ENCODE measurements around the gene TTPAL. TPM values are rescaled to one million over a fixed set of nuclear protein-coding genes. Genes with fewer than 3 reads are reported as not detected.

TTPAL gene
- total RNA-seq, 1 experiment from 2014 or later = 35.4 TPM

DNA sequence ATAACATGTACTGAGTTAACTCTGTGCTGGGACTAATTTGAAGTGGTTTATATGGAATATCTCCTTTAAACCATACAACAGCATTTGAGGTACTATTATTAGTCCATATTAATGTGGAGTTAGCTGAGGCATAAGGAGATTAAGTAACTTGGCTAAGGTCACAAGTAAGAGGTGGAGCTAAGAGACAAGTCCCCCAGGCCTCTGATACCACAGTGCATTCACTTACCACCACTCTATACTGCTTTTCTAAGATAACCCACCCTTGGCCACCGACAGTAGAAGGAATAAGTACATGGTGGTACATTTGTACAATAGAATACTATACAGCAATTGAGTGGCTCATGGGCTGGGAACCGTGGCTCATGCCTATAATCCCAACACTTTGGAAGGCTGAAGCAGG, 16.4 kb upstream of the TTPAL start:
- ChIA-PET CTCF (interaction anchor here (0.7 to 8.4 kb wide), 16 partner anchors 9 to 243 kb away, joined by 3 to 143 read pairs (median 6); partner anchors contain the start of gene TTPAL), POLR2A (interaction anchor here (0.9 to 3.3 kb wide), 6 partner anchors 9 to 70 kb away, joined by 3 to 17 read pairs (median 6); no protein-coding TSS in a partner anchor)
- DNase-seq (ENCODE audit: unreplicated experiment) = no peak
- TF ChIP-seq, protein P1, sequence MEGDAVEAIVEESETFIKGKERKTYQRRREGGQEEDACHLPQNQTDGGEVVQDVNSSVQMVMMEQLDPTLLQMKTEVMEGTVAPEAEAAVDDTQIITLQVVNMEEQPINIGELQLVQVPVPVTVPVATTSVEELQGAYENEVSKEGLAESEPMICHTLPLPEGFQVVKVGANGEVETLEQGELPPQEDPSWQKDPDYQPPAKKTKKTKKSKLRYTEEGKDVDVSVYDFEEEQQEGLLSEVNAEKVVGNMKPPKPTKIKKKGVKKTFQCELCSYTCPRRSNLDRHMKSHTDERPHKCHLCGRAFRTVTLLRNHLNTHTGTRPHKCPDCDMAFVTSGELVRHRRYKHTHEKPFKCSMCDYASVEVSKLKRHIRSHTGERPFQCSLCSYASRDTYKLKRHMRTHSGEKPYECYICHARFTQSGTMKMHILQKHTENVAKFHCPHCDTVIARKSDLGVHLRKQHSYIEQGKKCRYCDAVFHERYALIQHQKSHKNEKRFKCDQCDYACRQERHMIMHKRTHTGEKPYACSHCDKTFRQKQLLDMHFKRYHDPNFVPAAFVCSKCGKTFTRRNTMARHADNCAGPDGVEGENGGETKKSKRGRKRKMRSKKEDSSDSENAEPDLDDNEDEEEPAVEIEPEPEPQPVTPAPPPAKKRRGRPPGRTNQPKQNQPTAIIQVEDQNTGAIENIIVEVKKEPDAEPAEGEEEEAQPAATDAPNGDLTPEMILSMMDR (IDR thresholded peaks at IDR 0.05; ENCODE audit: unreplicated experiment) = no peak
- Mint-ChIP-seq H3K9me3 (ENCODE audit: unreplicated experiment) (no peaks in the 10 kb centered on the region), H3K27ac (ENCODE audit: low read depth, unreplicated experiment) (no peak overlapping the region), H3K4me1 (ENCODE audit: insufficient read depth, unreplicated experiment) (no peaks in the 10 kb centered on the region), H3K27me3 (ENCODE audit: insufficient read depth, unreplicated experiment) (no peaks in the 10 kb centered on the region), H3K36me3 (ENCODE audit: insufficient read depth, unreplicated experiment) (no peaks in the 10 kb centered on the region), H3K4me3 (ENCODE audit: unreplicated experiment) (no peak overlapping the region)
- intact Hi-C loops (cut with micrococcal nuclease) = no loop called here
- BruUV-seq (replicated peaks) = no TSS peak

DNA sequence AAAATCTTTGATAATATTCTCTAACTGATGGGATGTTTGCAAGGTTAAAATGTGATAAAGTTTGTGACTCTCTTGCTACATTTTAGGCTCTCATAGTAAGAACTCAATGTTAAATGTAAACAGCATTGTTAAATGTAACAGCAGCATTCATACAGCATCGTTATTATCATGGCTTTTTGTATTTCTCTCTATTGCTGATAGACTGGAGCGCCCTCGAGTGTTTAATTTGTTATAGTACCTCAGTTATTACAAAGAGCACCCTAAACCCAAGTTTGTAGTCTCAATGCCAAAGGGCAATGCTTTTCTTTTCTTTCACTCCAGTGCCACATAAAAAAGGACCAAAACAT, 14.9 kb upstream of the TTPAL start:
- POLR2A ChIA-PET = interaction anchor here (0.6 to 3.3 kb wide), 12 partner anchors 10 to 247 kb away, joined by 3 to 17 read pairs (median 6); partner anchors contain the start of gene TTPAL
- CTCF ChIA-PET = interaction anchor here (0.8 to 16.6 kb wide), 22 partner anchors 9 to 344 kb away, joined by 3 to 347 read pairs (median 8); partner anchors contain the start of gene FITM2

DNA sequence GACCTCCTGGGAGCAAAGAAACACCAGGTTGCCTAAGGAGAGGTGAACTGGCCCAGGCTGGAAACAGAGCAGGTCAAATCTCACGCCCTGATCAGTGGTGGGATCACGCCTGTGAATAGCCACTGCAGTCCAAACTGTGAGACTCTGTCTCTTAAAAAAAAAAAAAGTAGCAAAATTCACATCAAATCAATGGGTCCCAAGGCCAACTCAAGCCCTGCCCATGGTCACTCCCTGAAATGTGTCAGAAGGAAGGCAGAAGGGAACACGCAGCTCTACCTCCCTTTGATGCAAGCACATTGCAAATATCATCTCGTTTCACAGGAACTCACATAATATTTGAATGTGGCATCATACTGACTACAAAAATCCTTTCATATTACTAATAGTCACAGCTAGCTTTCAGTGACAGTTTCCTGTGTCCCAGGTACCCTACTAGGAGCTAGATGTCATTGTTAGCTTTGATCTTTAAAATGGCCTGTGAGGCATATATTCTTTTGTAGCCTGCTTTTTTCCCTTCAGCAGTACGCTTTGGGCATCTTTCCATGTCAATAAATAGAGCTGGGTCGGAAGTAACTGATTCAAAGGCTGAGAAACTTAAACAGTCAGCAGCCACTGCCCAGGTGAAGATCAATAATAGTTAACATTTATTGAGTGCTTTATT, 14.4 kb upstream of the TTPAL start:
- CTCF ChIA-PET = interaction anchor here (0.6 to 16.6 kb wide), 36 partner anchors 8 to 344 kb away, joined by 3 to 347 read pairs (median 5); partner anchors contain the start of genes FITM2 and TTPAL
- BruUV-seq (replicated peaks) = no TSS peak
- TF ChIP-seq, protein P1 (IDR thresholded peaks at IDR 0.05; ENCODE audit: unreplicated experiment) = no peak

More for the DNA sequence above, 14.9 kb upstream of the TTPAL start:
- TF ChIP-seq, protein P1 (IDR thresholded peaks at IDR 0.05; ENCODE audit: unreplicated experiment) = peak; percentile 66
- no TSS peak for BruUV-seq (replicated peaks)
- H3K27me3 Mint-ChIP-seq (ENCODE audit: insufficient read depth, unreplicated experiment) = no peaks in the 10 kb centered on the region
- no peak overlapping the region for H3K4me3 Mint-ChIP-seq (ENCODE audit: unreplicated experiment)
- intact Hi-C loops (cut with micrococcal nuclease) = loop anchor here (1.0 kb wide), 2 partner anchors 72 to 245 kb away; no protein-coding TSS in a partner anchor
- H3K27ac Mint-ChIP-seq (ENCODE audit: low read depth, unreplicated experiment) = no peak overlapping the region
- no peaks in the 10 kb centered on the region for H3K9me3 Mint-ChIP-seq (ENCODE audit: unreplicated experiment)
- peak; percentile 64 for DNase-seq (ENCODE audit: unreplicated experiment)
- H3K36me3 Mint-ChIP-seq (ENCODE audit: insufficient read depth, unreplicated experiment) = no peaks in the 10 kb centered on the region
- peaks cover 13% of the 10 kb centered on the region for H3K4me1 Mint-ChIP-seq (ENCODE audit: insufficient read depth, unreplicated experiment)

DNA sequence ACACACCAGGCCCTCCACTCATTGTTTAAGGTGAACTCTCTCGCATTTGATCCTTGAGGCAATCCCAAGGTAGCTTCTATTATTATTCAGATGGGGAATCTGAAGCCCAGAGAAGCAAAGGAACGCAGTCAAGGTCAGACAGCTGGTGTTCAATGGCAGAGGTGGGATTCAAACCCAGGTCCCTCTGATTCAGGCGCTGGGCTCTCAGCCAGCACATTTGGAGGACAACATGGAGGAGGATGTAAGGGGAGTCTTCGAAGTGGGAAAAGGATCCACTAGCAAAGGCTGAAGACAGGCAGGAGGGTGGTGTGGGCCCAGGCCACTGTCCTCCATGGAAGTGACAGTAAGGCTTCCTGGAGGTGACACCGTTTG, 13.9 kb upstream of the TTPAL start:
- CTCF ChIA-PET = interaction anchor here (0.6 to 16.6 kb wide), 40 partner anchors 8 to 344 kb away, joined by 3 to 347 read pairs (median 5); partner anchors contain the start of genes FITM2 and TTPAL
- TF ChIP-seq, protein P1 (IDR thresholded peaks at IDR 0.05; ENCODE audit: unreplicated experiment) = no peak
- Mint-ChIP-seq H3K4me1 (ENCODE audit: insufficient read depth, unreplicated experiment) (peaks cover 24% of the 10 kb centered on the region), H3K27me3 (ENCODE audit: insufficient read depth, unreplicated experiment) (no peaks in the 10 kb centered on the region), H3K4me3 (ENCODE audit: unreplicated experiment) (no peak overlapping the region), H3K36me3 (ENCODE audit: insufficient read depth, unreplicated experiment) (no peaks in the 10 kb centered on the region), H3K27ac (ENCODE audit: low read depth, unreplicated experiment) (no peak overlapping the region), H3K9me3 (ENCODE audit: unreplicated experiment) (no peaks in the 10 kb centered on the region)
- intact Hi-C loops (cut with micrococcal nuclease) = loop anchor here (1.0 kb wide), 2 partner anchors 73 to 246 kb away; no protein-coding TSS in a partner anchor
- DNase-seq (ENCODE audit: unreplicated experiment) = no peak
- POLR2A ChIA-PET = interaction anchor here (0.5 to 2.4 kb wide), 11 partner anchors 9 to 250 kb away, joined by 3 to 12 read pairs (median 5); partner anchors contain the start of gene TTPAL
- no TSS peak for BruUV-seq (replicated peaks)

More for the DNA sequence above, 14.4 kb upstream of the TTPAL start:
- intact Hi-C loops (cut with micrococcal nuclease) = loop anchor here (1.0 kb wide), 2 partner anchors 73 to 246 kb away; no protein-coding TSS in a partner anchor
- POLR2A ChIA-PET = interaction anchor here (0.5 to 2.4 kb wide), 10 partner anchors 10 to 248 kb away, joined by 3 to 12 read pairs (median 4); partner anchors contain the start of gene TTPAL
- no peaks in the 10 kb centered on the region for H3K27me3 Mint-ChIP-seq (ENCODE audit: insufficient read depth, unreplicated experiment)
- H3K9me3 Mint-ChIP-seq (ENCODE audit: unreplicated experiment) = no peaks in the 10 kb centered on the region
- H3K4me3 Mint-ChIP-seq (ENCODE audit: unreplicated experiment) = no peak overlapping the region
- no peaks in the 10 kb centered on the region for H3K36me3 Mint-ChIP-seq (ENCODE audit: insufficient read depth, unreplicated experiment)
- H3K27ac Mint-ChIP-seq (ENCODE audit: low read depth, unreplicated experiment) = no peak overlapping the region
- peaks cover 18% of the 10 kb centered on the region for H3K4me1 Mint-ChIP-seq (ENCODE audit: insufficient read depth, unreplicated experiment)
- no peak for DNase-seq (ENCODE audit: unreplicated experiment)
